H9 (cell line): ENCODE data around the gene SPRY2. TPM values are rescaled to one million over a fixed set of nuclear protein-coding genes. Genes with fewer than 3 reads are reported as not detected.

ENCODE experiments used
- DNase-seq: peaks from one replicate; pipeline ENCODE4 v3.0.0-alpha.2; 2017
- H2AFZ ChIP-seq: one replicate; pipeline ENCODE4 v1.6.1; 2013; ENCODE audit warnings: mild to moderate bottlenecking, low read length, control low read depth, moderate library complexity
- H2AK5ac ChIP-seq: 2 replicates; pipeline ENCODE4 v1.6.1; 2013; ENCODE audit warnings: low read length, control low read depth, mixed read lengths; ENCODE audit not compliant: insufficient read length
- H2BK120ac ChIP-seq: one replicate; pipeline ENCODE4 v1.6.1; 2013; ENCODE audit warnings: low read depth, mild to moderate bottlenecking, low read length, control low read depth, inconsistent platforms; ENCODE audit not compliant: poor library complexity, severe bottlenecking
- H2BK12ac ChIP-seq: 2 replicates; pipeline ENCODE4 v1.6.1; 2013; ENCODE audit warnings: low read length, control low read depth, mixed read lengths, low read depth; ENCODE audit not compliant: insufficient read length
- H2BK15ac ChIP-seq: 2 replicates; pipeline ENCODE4 v1.6.1; 2013; ENCODE audit warnings: low read depth, low read length, control low read depth
- H2BK20ac ChIP-seq: one replicate; pipeline ENCODE4 v1.6.1; 2013; ENCODE audit warnings: low read depth, mild to moderate bottlenecking, low read length, control low read depth, inconsistent platforms; ENCODE audit not compliant: poor library complexity, severe bottlenecking
- H2BK5ac ChIP-seq: 2 replicates; pipeline ENCODE4 v1.6.1; 2013; ENCODE audit warnings: low read length, control low read depth, mixed read lengths; ENCODE audit not compliant: insufficient read length
- H3K14ac ChIP-seq: 2 replicates; pipeline ENCODE4 v1.6.1; 2013; ENCODE audit warnings: low read length, control low read depth; ENCODE audit not compliant: insufficient read depth
- H3K18ac ChIP-seq: 2 replicates; pipeline ENCODE4 v1.6.1; 2013; ENCODE audit warnings: low read depth, mild to moderate bottlenecking, mixed read lengths, low read length, control low read depth; ENCODE audit not compliant: insufficient read length
- H3K23ac ChIP-seq: 2 replicates; pipeline ENCODE4 v1.6.1; 2013; ENCODE audit warnings: low read length, control low read depth, mixed read lengths, low read depth; ENCODE audit not compliant: insufficient read length
- H3K23me2 ChIP-seq: 2 replicates; pipeline ENCODE4 v1.6.1; 2013; ENCODE audit warnings: low read depth, mild to moderate bottlenecking, mixed read lengths, low read length, control low read depth; ENCODE audit not compliant: insufficient read length, poor library complexity, severe bottlenecking
- H3K27ac ChIP-seq: 2 replicates; pipeline ENCODE4 v1.5.1; 2013; ENCODE audit warnings: low read length, control low read depth, mixed read lengths, low read depth; ENCODE audit not compliant: insufficient read length
- H3K27me3 ChIP-seq: 2 replicates; pipeline ENCODE4 v1.6.1; 2013; ENCODE audit warnings: low read length, control low read depth, inconsistent platforms; ENCODE audit not compliant: insufficient read depth
- H3K4ac ChIP-seq: 2 replicates; pipeline ENCODE4 v1.6.1; 2013; ENCODE audit warnings: low read depth, mild to moderate bottlenecking, control low read depth, inconsistent platforms, low read length, moderate library complexity
- H3K4me1 ChIP-seq: 2 replicates; pipeline ENCODE4 v1.6.1; 2013; ENCODE audit warnings: low read length, control low read depth, inconsistent platforms; ENCODE audit not compliant: insufficient read depth
- H3K4me2 ChIP-seq: 2 replicates; pipeline ENCODE4 v1.6.1; 2013; ENCODE audit warnings: low read length, control low read depth, mixed read lengths; ENCODE audit not compliant: insufficient read length, insufficient read depth
- H3K56ac ChIP-seq: 2 replicates; pipeline ENCODE4 v1.6.1; 2013; ENCODE audit warnings: low read depth, mild to moderate bottlenecking, mixed read lengths, low read length, control low read depth; ENCODE audit not compliant: insufficient read length
- H3K79me1 ChIP-seq: 2 replicates; pipeline ENCODE4 v1.6.1; 2013; ENCODE audit warnings: low read depth, mild to moderate bottlenecking, moderate library complexity, low read length, control low read depth, inconsistent platforms; ENCODE audit not compliant: insufficient read depth, poor library complexity, severe bottlenecking
- H3K79me2 ChIP-seq: 2 replicates; pipeline ENCODE4 v1.6.1; 2013; ENCODE audit warnings: low read length, control low read depth, inconsistent platforms; ENCODE audit not compliant: insufficient read depth
- H3K9ac ChIP-seq: 2 replicates; pipeline ENCODE4 v1.6.1; 2013; ENCODE audit warnings: low read length, control low read depth, mixed read lengths; ENCODE audit not compliant: insufficient read length; ENCODE audit errors: extremely low read depth
- H3K9me3 ChIP-seq: one replicate; pipeline ENCODE4 v1.6.1; 2013; ENCODE audit warnings: low read depth, low read length, inconsistent platforms; ENCODE audit not compliant: control insufficient read depth
- H3T11ph ChIP-seq: one replicate; pipeline ENCODE4 v1.6.1; 2013; ENCODE audit warnings: mild to moderate bottlenecking, low read length, control low read depth, inconsistent platforms
- H4K20me1 ChIP-seq: one replicate; pipeline ENCODE4 v1.6.1; 2013; ENCODE audit not compliant: control insufficient read depth, insufficient read length, insufficient read depth
- H4K5ac ChIP-seq: 2 replicates; pipeline ENCODE4 v1.6.1; 2013; ENCODE audit warnings: low read depth, mild to moderate bottlenecking, mixed read lengths, low read length, control low read depth; ENCODE audit not compliant: insufficient read length
- H4K8ac ChIP-seq: replicated peaks from 2 replicates; pipeline ENCODE4 v1.6.1; 2013; ENCODE audit warnings: low read length, control low read depth, mixed read lengths, low read depth; ENCODE audit not compliant: insufficient read length
- H4K91ac ChIP-seq: 2 replicates; pipeline ENCODE4 v1.6.1; 2013; ENCODE audit warnings: low read depth, mild to moderate bottlenecking, moderate library complexity, mixed read lengths, low read length, control low read depth; ENCODE audit not compliant: insufficient read length
- H3K27ac Mint-ChIP-seq, 3 experiments: 2 replicates in 2 of 3; 3 replicates in 1 of 3; pipeline ENCODE4 v1.8.0; 2020 to 2021; ENCODE audit warnings: mixed read lengths in 3 of 3, mild to moderate bottlenecking in 1 of 3, moderate library complexity in 1 of 3
- H3K27me3 Mint-ChIP-seq: 2 replicates; pipeline ENCODE4 v1.8.0; 2021; ENCODE audit warnings: low read depth, mild to moderate bottlenecking, moderate library complexity, mixed read lengths
- H3K36me3 Mint-ChIP-seq, 3 experiments: 2 replicates in 2 of 3; 3 replicates in 1 of 3; pipeline ENCODE4 v1.8.0; 2020 to 2021; ENCODE audit warnings: low read depth in 3 of 3, mixed read lengths in 3 of 3; ENCODE audit not compliant: insufficient read depth in 1 of 3
- H3K4me1 Mint-ChIP-seq, 2 experiments: 2 replicates each; pipeline ENCODE4 v1.8.0; 2020; ENCODE audit warnings: mixed read lengths in 2 of 2
- H3K4me3 Mint-ChIP-seq, 2 experiments: 2 replicates in 1 of 2; 3 replicates in 1 of 2; pipeline ENCODE4 v1.8.0; 2020 to 2021; ENCODE audit warnings: mild to moderate bottlenecking in 2 of 2, mixed read lengths in 2 of 2, moderate library complexity in 1 of 2
- H3K9me3 Mint-ChIP-seq, 2 experiments: 2 replicates in 1 of 2; 3 replicates in 1 of 2; pipeline ENCODE4 v1.8.0; 2020; ENCODE audit warnings: mild to moderate bottlenecking in 2 of 2, mixed read lengths in 2 of 2, moderate library complexity in 1 of 2
- CTCF ChIP-seq: fragments of 200-600 bp; sonication (generic); conservative IDR thresholded peaks from 3 replicates; pipeline ENCODE4 v1.8.0; 2021; ENCODE audit warnings: antibody characterized with exemption, mild to moderate bottlenecking
- WGBS: extraction: QIAGEN DNeasy Blood & Tissue Kit; methylation state at CpG from one replicate; pipeline ENCODE4 v1.1.7; 2013; ENCODE audit warnings: missing lambda C conversion rate, low lambda C conversion rate, mixed read lengths; ENCODE audit not compliant: insufficient read length; ENCODE audit errors: extremely low coverage; 5-methylcytosine and 5-hydroxymethylcytosine counted together
- total RNA-seq: library from RNA; stranded (reverse); gene quantifications from 2 replicates; pipeline ENCODE4 v1.2.1, GENCODE V29; 2021

The SPRY2 gene
- total RNA-seq, 1 experiment from 2014 or later = 56.4 TPM

GRCh38 chr13:80361883-80362327 lies 21.0 kb upstream of the SPRY2 start:
- H3K4me2 ChIP-seq = no peak overlapping the region
- peaks cover 2% of the 10 kb centered on the region for H3K23me2 ChIP-seq
- H2AK5ac ChIP-seq = no peak overlapping the region
- no peak overlapping the region for H3K18ac ChIP-seq
- peaks cover 5% of the 10 kb centered on the region; the same call in 1 of the 2 replicates for H3K4me1 ChIP-seq
- TF ChIP-seq CTCF = peak; percentile 44; the same call in 2 of the 3 replicates
- Mint-ChIP-seq H3K27ac (peak overlapping the region in 1 of 3 experiments; percentile 79; a peak in 3 of 7 replicates), H3K36me3 (peaks cover 0 to 2% (median 0%) of the 10 kb centered on the region in 3 experiments; a peak in 1 of 7 replicates), H3K4me3 (no peak overlapping the region; a peak in 1 of 5 replicates), H3K9me3 (no peaks in the 10 kb centered on the region), H3K27me3 (no peaks in the 10 kb centered on the region), H3K4me1 (peaks cover 26 to 29% of the 10 kb centered on the region in 2 experiments)
- H3K79me1 ChIP-seq = no peaks in the 10 kb centered on the region
- DNase-seq = peak; percentile 36
- no peak overlapping the region for H2BK5ac ChIP-seq
- H2BK15ac ChIP-seq = no peak overlapping the region
- H3K56ac ChIP-seq = no peak overlapping the region
- no peak overlapping the region for H2BK120ac ChIP-seq
- no peak overlapping the region for H4K8ac ChIP-seq
- no peak overlapping the region for H3K14ac ChIP-seq
- H3K9ac ChIP-seq = no peak overlapping the region
- H3K79me2 ChIP-seq = no peaks in the 10 kb centered on the region
- H3K27me3 ChIP-seq = no peaks in the 10 kb centered on the region
- no peak overlapping the region for H2AFZ ChIP-seq
- H3K4ac ChIP-seq = no peak overlapping the region
- H2BK12ac ChIP-seq = no peak overlapping the region
- no CpG with 5 or more reads among the region's 2 CpGs for WGBS
- H2BK20ac ChIP-seq = no peak overlapping the region
- no peak overlapping the region for H3T11ph ChIP-seq
- H4K20me1 ChIP-seq = no peaks in the 10 kb centered on the region
- H3K23ac ChIP-seq = no peak overlapping the region
- no peak overlapping the region for H4K91ac ChIP-seq
- H3K27ac ChIP-seq = no peak overlapping the region
- H3K9me3 ChIP-seq = no peaks in the 10 kb centered on the region
- H4K5ac ChIP-seq = no peak overlapping the region
